ENCODE data around the gene CCDC33.
A peak's percentile ranks its signal among the peaks of the same experiment; 100 is the strongest.

Gene CCDC33

DNA sequence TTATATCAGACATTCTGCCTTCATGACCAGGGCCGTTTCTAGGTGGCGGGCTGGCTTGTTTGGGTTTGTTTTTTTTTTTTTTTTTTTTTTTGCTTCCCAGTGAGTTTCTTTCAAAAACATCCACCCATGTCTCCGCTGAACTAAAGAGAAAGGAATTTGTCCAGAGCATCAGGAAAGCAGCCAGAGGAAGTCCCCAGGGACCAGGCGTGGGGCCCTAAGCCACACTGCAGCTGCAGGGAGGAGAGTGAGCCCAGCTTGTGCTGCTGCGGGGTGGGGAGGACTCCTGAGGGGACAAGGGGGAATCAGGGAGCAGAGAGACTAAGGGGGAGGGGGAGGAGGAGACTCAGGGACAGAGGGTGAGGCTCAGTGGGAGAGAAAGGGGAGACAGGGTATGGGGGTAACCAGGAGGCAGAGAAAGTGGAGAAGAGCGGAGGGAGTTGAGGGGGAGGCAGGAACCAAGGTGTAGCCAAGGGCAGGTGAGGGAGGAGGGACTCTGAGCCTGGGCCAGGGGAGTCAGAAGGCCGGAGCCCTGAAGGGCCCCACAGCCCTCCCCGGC is 81.8 kb downstream of the CCDC33 start:
- DNase-seq, result no peak

DNA sequence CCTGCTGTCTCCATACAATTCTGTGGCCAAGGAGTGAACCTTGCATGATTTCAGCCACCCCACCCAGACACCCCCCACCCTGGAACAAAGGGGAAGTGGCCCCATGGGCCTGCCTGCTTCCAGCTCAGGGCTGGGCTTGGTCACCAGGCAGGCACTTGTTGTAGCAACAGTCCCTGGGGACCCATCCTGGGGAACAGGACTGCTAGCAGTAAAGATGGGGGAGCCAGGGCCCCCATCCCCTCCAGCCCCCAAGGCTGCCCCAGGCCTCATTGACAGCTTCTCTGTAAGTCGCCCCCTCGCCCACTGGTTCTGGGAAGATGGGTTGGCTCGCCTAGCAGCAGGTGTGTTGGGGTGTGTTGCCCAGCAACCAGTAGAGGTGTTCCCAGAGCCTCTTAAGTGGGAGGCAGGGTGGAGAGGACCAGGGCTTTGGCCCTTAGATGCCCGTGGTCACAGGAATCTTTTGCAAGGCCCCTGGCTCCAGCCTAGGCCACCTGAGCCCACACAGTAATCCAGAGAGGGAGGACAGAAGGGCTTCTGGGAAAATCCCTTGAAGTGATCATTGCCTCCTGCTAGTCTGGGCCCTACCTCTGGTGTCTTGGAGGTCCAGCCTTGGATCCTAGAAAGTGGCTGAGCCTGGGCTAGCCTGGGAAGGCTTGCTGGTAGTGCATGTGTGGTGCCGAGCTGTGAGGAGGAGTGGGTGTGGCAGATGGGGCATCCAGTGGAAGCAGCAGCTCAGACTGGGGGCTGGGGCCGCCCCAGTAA is 82.4 kb downstream of the CCDC33 start:
- DNase-seq, result no peak

DNA sequence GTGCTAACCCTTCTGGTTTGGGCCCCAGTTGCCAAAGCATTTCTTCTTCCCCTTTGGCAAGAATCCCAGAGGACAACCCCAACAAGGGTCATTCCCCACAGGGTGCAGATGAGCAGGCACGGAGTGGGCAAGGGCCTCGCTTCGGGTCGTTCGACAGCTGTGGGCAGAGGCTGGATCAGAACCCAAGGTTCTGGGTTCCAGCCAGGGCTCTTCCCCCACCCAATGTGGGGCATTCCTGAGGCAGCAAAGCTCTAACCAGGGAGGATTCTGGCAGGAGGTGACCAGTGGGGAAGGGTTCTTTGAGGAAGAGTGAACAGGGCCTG is 83.0 kb downstream of the CCDC33 start:
- DNase-seq, result no peak

DNA sequence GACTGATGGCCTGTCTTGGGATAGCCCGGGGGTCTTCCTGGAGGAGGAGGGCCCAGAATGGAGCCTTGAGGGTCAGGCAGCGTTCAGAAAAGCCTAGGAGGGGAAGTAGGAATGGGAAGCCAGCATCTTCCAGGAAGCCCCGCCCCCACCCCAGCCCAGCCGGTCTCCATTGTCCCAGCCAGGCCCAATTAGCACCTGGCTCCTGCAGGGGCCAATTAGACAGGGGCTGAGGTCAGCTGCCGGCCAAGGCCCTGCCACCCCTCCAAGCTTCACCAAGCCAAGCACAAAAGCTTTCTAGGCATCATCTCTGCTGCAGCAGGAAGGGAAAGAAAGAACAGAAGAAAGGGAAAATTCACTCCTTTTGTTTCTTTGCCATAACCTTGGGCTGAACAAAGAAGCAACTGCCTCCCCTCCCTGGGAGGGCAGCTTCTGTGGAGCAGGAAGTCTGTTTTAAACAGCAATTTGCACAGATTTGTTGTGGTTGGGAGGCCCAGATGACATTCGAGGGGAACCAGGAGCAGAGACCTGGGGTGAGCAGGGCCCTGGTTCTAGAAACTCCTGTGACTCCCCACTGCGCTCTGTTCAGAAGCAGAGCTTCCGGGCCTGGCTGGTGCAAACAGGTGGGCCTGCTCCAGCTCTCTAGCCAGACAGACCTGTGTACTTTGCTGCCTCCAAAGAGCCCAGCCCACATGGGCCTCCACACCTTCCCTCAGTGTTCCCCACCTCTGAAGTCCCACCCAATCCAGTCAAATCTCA is 83.6 kb downstream of the CCDC33 start:
- no peak for DNase-seq

DNA sequence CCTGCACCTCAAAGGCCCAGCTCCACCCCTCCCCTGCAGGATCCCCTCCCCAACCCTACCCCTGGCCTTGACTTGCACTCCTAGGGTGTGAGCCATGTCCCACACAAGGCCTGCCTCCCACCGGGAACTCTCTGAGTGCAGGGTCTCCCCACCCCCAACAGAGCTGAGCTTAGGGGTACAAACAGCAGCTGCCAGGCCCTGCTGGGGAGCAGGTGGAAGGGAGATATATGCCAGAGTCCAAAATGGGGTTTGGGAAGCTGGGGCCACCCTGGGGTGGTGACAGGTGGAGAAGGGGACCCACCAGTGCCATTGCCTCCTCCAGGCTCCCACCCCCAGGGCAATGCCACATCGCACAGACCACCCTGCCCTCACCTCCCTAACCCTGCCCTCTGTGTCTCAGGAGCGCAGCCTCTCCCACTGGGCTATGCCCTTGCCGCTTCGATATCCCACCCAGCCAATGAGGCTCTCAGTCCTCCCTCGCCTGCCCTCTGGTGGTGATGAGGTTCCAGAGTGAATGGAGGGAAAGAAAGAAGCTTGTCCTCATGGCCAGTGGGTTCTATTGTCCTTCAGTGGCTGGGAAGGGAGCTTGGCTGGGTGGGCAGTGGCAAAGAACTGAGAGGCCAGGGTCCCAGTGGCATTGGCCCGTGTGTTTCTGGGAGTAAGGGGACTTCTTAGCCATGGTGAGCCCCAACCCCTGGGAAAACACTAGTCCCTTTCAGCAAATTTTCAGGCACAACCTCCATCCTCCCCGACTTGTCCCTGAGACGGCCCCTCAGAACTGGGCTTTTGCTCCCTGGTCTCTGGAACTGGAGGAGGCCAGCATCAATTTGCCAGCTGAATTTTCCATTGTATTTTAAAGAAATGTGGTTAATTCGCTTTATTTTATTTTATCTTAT is 84.5 kb downstream of the CCDC33 start:
- DNase-seq, result no peak

DNA sequence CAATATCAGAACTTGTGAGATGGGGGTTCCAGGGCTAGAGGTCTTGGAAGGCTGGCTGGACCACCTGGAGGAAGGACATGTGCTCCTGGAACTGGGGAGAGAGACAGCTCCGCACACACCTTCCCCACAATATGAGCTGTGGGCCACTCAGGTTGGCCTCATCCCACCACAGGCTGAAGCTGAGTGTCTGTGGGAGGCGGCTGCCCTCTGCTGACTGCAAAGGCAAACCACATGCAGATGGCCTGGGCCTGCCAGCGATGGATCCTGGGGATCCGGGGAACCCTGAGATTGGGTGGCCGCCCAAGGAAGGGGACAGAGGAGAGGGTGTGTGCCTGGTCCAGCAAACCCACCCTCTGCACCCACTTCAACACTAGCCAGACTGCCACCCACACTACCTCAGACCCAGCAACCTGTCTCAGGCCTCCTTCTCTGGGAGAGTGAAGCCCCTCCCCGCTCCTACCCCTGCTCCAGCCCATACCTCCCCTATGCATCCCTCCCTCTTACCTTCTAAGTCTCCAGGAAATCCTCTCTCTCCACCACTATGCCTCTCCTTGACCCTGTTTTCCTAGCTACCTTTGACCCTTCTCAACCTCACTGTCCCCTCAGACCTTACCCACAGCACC is 86.5 kb downstream of the CCDC33 start:
- DNase-seq, result peak in 1 of 2 experiments; percentile 26

DNA sequence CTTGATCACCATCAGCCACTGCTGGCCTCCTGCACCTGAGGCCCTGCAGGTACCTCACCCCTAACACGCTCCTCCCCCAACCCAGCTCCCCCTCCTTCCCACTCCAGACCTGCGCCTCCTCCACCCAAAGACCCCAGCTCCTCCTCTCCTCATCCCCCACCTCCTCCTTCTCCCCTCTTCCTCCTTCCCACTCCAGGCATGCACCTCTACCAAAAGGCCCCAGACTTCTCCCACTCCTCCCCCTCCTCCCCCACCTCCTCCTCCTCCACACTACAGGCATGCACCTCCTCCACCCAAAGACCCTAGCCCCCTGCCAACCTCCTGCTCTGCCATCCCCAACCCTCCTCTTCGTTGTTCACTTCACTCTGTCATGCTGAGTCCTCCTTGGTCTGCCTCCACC is 88.6 kb downstream of the CCDC33 start:
- no peak for DNase-seq

DNA sequence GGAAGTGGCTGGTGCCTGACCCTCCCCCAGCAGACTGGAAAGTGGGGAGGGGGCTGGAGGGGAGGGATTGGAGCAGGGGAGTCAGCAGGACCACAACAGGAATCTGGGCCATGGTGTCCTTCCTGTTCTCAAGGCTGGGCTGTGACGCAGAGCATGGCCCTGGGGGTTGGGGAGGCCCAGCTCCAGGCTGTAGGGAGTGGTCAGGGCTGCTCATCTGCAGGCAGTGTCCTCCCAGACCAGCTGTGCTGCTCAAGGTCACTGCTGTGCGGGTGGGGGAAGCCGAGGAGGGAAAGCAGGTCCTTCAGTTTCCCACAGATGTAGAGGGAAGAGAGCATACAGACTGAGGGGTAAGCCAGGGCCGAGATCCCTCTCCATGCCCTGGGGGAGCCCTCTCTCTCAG is 90.6 kb downstream of the CCDC33 start:
- no peak for DNase-seq

DNA sequence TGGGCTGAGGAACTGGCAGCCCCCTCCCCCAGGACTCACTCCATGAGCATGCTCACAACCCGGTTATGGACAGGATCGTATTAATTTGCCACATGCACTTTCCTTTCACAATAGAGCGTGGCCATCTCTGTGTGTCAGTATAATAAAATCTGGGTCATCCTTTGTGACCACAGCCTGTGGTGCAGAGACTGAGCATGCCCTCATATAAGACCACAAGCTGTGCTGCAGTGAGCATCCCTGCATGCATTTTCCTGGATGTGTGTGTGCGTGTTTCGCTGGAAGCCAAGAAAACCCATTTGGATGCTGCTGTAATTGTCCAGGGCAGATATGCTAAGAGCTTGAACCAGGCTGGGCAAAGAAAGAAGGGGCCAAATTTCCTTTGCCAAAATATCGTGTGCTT is 91.6 kb downstream of the CCDC33 start:
- DNase-seq, result peak in 1 of 2 experiments; percentile 7

DNA sequence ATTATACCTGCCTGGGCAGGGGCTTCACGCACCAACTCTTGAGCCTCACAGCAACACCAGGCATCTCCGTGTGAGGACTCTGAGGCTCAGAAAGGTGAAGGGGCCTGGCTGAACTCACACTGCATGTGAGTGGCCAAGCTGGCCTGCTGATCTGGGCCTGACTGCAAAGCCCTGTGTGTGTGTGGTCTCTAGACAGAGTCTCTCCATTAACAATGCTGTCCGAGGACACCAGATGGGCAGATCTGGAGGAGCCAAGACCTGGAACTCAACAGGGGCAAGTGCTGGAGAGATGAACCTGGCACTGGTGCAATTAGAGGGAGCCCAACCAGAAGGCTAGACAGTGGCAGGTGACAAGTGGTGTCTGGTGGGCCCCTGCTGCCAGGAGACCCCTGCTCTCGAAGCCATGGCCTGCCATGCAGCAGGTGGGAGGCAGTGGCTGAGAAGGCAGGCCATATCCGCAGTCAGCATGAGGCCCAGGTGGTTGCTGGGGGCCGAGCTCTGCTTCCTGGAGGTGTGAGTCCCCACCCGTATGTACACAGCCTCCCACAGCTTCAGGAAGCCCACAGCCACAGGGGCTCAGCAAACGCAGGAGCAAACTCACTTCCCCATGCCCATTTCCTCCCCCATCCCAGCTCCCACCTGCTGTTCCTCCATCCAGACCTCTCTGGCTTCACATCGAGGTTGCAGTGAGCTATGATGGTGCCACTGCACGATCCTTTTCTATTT is 92.4 kb downstream of the CCDC33 start:
- DNase-seq, result peak in 1 of 2 experiments; percentile 56

DNA sequence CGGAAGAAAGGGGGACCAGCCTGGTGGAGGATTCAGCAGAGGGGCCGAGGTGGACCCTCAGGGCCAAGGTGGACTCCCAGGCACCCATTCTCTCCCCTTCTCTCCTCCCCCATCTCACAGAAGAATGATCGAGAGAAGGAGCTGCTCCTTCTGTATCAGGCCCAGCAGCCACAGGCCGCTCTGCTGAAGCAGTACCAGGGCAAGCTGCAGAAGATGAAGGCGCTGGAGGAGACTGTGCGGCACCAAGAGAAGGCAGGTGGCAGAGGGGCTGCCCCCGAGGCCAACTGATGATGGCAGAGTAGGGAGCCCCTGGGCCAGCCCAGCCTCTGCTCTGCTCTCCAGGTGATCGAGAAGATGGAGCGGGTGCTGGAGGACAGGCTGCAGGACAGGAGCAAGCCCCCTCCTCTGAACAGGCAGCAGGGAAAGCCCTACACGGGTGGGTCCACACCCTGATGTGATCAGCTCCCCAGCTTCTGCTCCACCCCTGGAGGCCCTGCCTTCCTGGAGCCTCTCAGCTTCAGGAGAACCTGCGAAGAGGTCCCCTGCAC is 94.8 kb downstream of the CCDC33 start:
- no peak for DNase-seq

DNA sequence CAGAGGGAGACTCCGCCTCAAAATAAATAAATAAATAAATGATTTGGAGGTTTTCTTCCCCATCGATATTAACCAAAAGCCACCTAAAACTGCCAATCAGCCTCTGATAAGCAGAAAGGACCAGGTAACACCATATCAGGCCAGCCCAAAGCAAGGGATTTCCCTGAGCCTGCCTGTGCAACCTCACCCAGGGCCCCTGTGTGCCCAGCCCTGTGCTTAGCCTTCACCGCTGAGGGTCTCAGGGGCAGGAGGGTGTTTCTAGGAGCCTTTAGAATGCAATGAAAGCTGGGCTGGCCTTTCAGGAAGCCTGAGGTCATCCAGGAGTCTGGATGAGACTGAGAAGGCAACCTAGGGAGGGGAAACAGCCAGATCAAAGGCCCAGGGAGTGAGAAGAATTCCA is 95.9 kb downstream of the CCDC33 start:
- DNase-seq, result no peak

DNA sequence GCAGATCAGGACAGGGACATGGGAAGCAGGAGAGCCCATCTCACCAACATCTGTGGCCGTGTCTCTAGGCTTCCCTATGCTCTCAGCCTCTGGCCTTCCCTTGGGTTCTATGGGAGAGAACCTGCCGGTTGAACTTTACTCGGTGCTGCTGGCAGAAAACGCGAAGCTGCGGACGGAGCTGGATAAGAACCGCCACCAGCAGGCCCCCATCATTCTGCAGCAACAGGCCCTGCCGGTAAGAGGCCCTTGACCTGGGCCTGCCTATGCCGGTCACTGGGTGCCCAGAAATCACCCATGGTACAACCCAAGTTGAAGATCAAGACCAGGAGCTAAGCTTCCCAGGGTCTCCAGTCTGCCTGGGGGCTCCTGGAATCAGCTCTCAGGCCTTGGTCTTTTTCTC is 96.5 kb downstream of the CCDC33 start:
- no peak for DNase-seq

DNA sequence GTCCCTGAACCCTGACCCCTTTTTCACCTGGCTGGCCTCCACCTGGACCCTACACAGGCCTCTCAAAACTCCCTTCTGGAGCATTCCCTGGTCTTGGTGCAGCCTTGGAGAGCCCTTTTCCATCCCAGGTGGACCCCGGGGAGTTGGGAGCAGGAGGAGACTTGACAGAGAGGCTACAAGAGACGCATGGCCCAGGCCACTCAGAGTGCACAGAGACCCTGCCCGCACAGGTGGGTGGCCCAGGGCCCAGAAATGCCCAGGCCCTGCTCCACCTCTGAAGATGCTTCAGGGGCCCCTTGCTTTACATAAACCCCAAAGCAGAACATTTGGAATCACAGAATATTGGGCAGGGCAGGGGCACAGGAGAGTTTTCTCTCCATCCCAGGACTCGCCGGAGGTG is 97.0 kb downstream of the CCDC33 start:
- DNase-seq, result no peak

DNA sequence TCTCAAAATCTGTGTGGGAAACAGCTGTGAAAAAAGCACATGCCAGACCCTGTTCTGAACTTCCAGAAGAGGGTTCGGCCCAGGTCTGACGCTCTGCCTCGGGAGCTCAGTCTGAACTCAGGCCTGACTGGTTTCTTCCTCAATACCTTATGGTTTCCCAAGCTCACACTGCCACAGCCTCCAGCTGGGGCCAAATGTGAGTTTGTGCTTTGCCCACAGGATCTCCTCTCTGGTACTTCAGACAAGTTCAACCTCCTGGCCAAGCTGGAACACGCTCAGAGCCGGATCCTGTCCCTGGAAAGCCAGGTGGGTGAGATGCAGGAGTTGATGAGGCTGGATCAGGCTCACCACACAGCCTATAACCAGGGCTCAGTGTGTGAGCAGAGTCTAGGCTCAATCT is 97.5 kb downstream of the CCDC33 start:
- DNase-seq, result no peak

DNA sequence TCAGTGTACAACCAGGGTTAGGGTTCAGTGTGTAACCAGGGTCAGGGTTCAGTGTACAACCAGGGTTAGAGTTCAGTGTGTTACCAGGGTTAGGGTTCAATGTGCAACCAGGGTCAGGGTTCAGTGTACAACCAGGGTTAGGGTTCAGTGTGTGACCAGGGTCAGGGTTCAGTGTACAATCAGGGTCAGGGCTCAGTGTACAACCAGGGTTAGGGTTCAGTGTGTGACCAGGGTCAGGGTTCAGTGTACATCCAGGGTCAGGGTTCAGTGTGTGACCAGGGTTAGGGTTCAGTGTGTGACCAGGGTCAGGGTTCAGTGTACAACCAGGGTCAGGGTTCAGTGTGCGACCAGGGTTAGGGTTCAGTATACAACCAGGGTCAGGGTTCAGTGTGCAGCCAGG is 98.0 kb downstream of the CCDC33 start:
- DNase-seq, result no peak

DNA sequence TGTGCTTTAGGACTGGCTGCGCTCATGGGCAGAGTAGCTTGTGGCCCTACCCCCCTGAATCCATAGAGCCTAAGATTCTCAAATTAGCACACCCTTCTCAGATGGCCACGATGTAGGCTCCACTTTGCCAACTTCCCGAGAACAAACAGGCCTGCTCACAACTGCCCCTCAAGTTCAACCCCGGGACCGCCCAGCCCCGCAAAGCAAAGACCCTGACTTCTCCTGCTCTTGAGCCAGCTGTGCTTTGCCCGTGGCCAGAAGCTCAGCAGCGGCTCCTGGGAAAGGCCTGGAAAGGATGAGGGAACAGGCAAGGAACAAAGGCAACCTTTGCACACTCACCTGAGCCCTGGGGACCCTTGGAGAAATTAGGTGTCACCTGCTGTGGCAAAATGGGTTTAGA is 99.3 kb downstream of the CCDC33 start:
- no peak for DNase-seq

DNA sequence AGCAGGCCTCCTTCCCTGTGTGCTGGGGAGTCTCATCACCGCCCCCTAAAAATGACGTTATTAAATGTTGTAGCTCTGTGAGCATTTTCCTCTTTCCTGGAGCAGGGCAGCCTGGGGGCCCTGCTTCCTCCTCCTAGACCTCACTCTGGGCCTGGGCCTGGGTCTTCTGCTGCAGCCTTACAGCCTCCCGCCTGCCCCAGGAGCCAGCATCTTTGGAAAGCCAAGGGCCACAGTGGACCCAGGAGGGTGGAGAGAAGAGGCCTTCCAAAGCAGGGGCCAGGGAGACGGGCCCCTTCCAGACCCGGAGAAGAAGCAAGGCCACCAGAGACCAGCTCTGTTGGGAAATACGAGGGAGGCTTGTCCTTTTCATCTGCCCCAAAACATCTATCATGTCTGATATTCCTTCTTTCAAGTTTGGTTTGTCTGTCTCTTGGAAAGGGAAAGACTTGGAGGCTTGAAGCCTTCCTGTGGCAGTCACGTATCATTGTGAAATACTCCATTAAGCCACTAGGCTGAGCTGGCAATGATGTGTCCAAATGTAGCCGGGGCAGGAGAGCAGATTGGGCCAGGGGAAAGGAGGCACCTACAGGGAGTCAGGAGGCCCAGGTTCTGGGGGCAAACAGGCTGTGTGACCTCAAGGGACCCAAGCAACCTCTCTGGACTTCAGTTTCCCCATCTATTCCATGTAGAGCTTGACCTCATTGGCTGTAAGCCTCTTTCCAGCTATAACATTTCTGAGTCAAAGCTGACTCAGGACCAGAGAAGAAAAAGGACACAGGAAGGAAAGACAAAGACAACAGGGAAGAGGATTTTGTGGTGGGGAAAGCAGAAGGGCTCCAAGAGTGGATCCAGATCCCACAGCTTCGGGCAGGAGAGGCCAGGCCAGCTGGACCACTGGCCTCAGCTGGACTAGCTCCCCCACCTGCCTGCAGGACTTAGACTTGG is 100.2 kb downstream of the CCDC33 start:
- DNase-seq, result no peak

DNA sequence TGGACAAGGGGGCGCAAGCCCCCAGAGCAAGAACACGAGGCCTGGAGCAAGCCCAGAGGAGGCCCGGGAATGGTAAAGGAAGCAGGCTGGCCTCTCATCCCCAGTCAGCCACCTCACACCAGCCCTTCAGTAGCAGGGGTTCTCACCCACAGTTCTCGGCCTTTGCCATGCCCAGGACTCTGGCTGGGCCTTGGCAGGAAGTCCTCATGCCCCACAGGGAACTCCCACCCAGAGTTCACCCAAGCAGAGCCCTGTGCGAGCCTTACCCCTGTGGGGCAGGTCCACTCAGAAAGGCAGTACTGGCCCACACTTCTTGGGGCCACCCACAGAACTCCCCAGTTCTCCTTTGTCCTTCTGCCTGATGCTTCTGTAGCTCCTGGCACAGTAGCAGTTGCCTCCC is 101.0 kb downstream of the CCDC33 start:
- no peak for DNase-seq

DNA sequence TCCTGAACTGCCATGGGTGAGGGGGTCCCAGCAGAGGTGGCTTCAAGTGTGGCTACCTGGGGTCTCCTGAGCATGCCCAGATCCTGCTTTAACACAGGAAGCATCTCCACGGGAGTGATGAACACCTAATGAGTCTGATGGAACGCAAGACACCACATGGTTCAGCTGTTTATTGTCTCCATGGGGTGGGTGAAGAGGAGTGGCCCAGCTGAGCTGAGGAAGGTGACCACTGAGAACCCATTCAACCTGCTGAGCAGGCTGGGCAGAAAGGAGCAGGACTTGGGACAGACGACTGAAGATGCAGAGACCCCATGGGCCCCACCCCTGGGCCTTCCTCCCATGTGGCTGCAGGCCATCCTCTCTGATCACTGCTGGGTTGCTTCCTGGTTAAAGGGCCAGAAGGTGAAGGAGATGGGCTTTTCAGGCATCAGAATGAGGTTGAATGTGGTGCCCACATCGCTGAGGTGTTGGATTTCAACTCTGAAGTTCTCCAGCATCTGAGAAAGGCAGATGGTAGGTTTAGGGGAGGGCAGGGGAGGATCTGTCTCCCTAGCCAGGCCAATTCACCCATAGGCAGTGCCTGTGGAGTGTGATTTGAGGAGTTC is 101.6 kb downstream of the CCDC33 start:
- no peak for DNase-seq

All from cerebellar nuclear complex (tissue), 1 donor.